CD4-positive, alpha-beta T cell treated with Interleukin-17A for 1 hour (primary cell): Measurements from ENCODE around the gene ETFRF1.
A peak's percentile ranks its signal among the peaks of the same experiment; 100 is the strongest.

Source experiments
- DNase-seq: peaks from one replicate; pipeline ENCODE4 v3.0.0-alpha.2; 2020

Gene ETFRF1, protein sequence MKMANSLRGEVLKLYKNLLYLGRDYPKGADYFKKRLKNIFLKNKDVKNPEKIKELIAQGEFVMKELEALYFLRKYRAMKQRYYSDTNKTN

DNA sequence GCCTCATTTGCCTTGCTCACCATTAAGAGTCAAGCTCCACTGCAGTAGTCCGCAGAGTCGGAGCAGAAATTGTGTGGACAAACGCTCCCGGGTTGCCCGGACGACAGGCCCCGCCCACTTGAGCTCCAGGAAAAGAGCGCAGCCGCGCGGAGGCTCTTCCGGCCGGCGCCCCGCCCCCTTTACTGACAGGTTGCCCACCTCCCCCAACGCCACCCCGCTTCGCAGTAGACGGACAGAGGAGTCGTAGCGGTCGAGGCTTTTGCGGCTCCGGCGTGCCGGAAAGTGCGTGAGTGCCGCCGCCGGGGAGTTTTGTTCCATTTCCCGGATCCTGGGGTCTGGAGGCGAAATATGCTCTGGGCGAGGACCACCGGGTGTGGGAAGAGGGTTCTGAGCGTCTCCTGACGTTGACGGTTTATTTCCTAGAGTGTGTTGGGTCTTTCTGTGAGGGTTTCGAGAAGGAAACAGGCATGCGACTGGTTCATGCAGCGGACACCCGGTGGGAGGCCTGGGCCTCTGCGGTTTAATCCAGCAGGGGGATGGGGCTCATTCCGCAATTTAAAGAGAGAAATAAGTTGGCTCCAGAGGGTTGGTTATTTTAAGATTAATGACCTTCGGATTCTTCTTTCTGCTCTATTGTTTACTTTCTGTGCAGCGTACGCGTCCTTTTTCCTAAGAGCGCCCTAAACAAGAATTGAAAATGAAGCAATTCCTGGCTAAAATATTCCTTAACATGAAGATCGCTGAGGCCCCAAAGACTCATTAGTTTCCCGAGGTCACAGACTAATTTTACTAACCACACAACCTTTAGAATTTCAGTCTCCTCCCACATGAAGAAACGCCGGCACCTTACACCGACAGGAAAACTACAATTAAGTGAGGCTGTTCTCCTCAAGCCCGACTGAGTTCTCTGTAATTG lies at the start of gene ETFRF1, which contains the start of gene DNAI7:
TSS of gene ETFRF1 (plus strand) at position 182 of the 916 bp plus-strand sequence. CDS start 8,720 bp downstream, outside the sequence.
TSS of gene DNAI7 (minus strand) at position 105 of the 916 bp plus-strand sequence. CDS start at position 23, 82 bp downstream.
- peak; percentile 97 for DNase-seq

DNA sequence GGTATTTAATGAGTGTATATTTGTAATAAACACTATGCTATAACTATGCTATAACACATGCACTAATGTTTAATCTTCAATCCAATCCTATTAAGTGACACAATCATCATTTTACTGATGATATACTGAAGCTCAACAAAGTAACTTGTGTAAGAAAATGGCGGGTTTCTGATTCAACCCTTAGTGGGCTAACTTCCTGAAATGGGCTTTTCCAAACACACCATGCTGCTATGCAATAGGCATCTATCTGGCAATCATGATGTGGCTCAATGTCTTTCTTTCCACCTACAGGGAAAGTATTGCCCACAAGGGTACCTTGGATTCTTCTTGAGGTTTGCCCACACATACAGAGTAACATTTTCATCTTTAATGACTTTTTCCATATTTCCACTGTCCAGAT lies 48.4 kb upstream of the ETFRF1 start:
- no peak for DNase-seq

DNA sequence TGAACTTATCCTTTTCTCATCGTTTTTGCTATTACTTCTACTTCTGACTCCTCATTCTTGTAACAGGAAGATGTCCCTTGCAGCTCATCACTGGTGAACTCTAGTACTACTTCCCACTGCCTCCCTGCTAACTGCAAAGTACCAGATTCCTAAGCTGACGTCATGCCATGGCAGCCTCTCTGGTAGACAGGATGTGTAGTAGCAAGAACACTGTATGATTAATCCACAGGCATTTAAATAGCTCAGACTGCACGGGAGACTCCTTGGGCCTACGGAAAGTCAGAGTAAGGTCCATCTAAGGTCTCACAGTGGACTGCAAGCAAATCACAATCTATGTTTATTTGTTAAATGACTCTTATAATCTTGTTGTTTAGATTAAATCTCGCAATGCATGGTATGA lies 43.6 kb upstream of the ETFRF1 start:
- no peak for DNase-seq

GRCh38 chr12:25152055-25152454 lies 43.0 kb upstream of the ETFRF1 start:
- DNase-seq, result no peak

DNA sequence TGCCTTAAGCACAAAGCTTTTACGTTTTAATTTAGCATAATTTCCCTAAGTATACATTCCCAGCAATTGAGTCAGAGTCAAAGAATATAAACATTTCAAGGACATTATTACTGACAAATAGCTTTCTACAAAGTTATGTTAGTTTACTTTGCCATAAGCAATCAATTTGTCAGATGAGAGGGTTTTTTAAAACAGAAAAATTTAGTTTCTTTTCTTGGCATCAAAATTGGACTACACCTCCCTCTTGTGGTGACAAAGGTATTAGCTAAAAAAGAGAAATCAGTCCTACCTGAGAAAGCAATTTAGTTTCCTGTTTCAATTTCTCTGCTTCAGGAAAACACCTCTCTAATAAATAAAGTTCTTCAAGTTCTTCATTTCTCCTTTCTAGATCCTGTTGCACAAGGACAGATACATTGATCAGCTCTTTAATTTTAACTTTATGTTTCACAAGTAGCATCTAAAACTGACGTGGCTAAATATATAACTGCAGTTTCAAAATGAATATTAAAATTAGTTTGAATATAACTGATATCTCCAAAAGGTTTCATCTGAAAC lies 39.9 kb upstream of the ETFRF1 start:
- peak; percentile 69 for DNase-seq

- no peak for DNase-seq
Measured at GRCh38 chr12:25156061-25156460, 39.0 kb upstream of the ETFRF1 start.

DNA sequence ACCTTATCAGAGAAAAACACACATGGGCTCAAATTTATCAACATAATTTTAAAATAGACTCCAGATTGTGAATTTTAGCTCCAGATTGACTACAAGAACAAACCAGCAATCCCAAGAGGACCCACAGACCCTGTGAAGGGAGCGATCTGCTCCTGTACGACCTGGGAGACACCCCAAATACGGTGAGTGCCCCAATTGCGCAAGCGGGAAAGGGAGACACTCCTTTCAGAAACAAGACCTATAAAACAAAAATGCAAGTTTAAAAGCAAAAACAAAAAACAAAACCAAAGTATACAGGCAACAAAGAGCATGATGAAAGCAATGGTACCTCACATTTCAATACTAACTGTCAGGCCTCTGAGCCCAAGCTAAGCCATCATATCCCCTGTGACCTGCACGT lies 32.2 kb upstream of the ETFRF1 start:
- no peak for DNase-seq

DNA sequence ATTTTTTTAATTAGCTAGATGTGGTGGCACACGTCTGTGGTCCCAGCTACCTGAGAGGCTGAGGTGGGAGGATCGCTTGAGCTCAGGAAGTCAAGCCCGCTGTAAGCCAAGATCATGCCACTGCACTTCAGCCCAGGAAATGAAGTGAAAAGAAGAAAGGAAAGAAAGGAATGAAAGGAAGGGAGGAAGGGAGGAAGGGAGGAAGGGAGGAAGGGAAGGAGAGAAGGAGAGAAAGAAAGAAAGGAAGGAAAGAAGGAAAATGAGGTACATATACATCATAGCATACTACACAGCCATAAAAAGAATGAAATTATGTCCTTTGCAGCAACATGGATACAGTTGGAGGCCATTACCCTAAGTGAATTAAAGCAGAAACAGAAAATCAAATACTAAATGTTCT lies 12.3 kb upstream of the ETFRF1 start:
- DNase-seq, result no peak

DNA sequence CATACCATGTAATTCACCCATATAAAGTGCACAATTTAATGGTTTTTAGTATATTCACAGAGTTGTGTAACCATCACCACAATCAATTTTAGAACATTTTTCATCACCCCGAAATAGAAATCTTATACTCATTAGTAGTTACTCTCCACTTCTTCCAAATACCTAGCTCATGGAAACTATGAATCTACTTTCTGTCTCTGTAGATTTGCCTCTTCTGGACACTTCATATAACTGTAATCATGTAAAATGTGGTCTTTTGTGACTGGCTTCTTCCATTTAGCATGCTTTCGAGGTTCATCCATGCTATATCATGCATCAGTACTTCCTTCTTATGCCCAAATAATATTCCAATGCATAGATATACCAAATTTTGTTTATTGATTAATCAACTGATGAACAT lies 10.9 kb upstream of the ETFRF1 start:
- no peak for DNase-seq

DNA sequence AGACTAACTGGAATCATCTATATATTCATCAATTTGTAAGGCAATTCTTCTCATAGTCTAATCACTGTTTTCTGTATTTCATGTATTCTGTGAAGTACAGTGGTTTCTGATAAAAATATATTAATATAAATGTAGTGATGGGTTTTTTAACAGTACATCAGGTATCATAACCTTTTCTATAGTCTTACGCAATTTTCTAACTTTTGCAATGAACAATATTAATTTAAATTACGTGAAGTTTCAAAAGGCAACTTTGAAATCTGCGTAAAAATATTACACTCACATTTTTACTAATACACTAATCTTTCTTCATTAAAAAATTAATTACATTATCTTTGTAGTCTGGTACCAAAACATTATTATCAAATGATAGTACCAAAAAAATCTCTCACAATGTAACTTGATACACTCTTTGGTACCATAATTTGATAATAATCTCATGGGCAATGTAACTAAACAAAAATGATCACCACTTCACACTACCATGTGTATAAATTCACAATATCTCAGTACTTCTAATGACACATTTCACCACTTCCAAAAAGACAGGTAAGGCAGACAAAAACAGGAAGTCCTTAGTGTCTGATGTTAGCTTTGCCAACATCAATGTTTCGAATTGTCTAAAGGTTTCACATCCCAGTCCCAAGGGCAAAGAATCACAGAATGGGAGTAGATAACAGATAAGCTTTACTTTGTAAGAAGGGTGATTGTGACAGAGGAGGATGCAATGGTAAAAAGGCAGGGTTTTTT lies 8.8 kb upstream of the ETFRF1 start:
- peak; percentile 62 for DNase-seq

DNA sequence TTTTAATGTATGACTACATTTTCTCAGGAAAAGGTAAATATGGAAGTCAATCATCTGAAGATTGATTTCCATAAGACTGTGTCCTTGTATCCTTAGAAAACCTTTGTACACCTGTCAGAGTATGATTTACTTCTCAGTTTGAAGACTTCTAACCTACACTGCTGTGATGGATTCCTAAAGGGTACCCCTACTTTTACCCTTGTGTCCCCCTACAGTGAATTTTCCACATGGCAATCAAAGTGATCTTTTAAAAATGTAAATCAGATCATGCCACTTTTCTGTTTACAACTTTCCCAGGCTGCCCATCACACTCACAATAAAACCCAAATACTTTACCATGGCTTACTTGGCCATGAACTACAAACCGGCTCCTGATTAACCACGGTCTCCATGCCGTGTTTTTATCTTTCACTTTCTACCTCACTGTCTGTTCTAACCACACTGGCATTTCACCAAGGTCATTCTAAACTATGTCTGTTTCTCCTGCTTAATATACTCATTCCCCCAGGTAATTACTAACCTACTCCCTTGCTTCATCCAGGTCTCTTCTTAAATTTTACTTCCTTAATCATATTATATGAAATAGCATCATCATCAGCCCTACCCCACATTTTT lies 8.1 kb upstream of the ETFRF1 start:
- peak; percentile 54 for DNase-seq

- DNase-seq, result no peak
Measured at GRCh38 chr12:25187781-25188180, 7.3 kb upstream of the ETFRF1 start.

DNA sequence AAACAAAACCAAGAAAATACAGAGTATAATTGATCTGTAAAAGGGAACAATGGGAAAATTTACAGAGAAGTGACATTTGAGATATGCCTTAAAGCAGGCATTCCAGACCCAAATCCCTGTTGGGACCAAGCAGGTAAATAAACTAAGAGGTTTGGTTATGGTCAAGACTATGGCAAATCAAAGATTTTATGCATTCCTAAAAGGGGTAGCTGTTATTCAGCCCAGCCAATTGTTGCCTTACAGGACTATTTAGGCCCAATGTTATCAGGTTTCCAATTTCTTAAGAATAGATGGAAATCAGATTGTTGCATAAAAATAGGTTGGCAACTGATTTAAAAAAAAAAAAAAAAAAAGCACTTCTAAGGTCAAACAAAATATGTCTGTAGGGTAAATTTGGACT lies 5.4 kb upstream of the ETFRF1 start:
- no peak for DNase-seq

DNA sequence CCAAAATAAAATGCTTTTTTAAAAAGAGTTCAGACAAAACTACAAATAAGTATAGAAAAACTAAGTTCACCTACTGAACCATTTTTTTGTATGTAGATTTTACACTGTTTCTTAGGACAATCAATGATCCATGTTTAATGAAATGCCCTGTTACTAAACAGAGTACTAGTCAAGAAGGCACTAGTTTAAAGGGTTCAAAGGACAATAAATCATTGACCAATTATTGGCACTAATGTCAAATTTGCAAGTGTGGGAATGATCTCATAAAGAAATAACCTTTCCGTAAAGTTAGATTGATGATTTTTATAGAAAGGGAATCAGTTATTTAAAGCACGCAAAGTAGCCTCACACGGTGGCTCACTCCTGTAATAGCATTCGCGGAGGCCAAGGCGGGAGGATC lies 4.2 kb upstream of the ETFRF1 start:
- DNase-seq, result no peak

GRCh38 chr12:25194214-25194613 lies 823 bp upstream of the ETFRF1 start:
- no peak for DNase-seq

DNA sequence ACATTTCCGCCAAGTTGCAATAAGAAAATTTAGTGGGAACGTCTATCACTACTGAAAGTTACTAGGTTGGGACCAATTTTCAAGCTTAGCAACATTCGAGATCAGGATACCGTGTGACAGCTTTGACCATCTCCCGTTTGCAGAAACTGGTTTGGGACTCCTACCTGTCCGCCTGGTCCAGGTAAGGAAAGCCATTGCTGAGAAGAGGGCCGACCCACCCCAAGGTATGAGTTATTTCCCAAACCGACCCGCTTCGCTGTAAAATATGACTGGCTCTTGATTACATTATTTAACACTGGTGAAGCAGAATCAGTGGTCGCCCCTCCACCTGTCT lies 348 bp upstream of the ETFRF1 start:
- no peak for DNase-seq

DNA sequence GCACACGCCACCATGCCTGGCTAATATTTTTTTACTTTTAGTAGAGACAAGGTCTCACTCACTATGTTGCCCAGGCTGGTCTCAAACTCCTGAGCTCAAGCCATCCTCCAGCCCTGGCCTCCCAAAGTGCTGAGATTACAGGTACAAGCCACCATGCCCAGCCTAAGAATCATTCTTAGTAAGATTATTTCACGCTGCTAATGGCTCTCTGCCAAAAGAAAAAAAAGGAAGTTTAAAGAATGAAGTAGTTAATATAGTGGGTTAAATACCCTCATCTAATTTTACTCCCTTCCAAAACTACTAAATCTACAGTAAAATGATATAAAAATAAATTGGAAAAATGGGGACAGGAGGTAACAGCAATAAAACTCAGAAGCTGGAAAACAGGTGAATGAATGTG lies 2.6 kb downstream of the ETFRF1 start:
- DNase-seq, result no peak

DNA sequence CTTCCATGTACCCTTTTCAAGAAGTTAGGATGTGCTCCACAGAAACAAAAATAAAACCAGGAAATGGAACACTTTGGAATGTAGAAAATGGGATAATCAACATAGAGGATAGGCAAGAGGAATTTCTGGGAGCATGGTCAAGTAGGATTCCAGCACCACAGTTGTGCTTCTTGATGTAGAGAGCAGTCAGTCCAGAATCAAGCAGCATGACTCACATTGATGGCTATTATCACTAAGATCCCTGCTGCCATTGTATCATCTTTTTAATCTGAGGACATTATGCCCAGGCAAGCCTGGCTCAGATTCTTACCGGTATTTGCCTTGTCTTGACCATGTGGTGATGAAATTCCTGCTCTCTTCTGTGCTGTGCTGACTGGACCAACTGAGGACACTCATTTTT lies 5.7 kb downstream of the ETFRF1 start:
- no peak for DNase-seq

GRCh38 chr12:25202137-25202536 lies 7.1 kb downstream of the ETFRF1 start:
- no peak for DNase-seq

DNA sequence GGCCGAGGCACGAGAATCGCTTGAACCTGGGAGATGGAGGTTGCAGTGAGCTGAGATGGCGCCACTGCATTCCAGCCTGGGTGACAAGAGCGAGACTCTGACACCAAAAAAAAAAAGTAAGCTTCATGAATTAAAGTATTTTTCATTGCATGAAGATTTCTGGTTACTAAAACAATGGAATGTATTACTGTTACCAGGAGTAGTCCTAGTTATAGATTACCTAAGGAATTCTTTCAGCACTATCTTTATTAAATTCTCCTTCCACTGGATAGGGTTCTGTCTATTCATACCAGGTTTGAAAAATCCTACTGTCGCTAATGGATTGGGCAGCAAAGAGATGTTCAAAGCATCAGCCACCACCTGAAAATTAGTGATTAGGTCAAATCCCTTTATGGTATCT lies 12.4 kb downstream of the ETFRF1 start:
- no peak for DNase-seq

- no peak for DNase-seq
Measured at GRCh38 chr12:25207846-25208245, 12.8 kb downstream of the ETFRF1 start.

DNA sequence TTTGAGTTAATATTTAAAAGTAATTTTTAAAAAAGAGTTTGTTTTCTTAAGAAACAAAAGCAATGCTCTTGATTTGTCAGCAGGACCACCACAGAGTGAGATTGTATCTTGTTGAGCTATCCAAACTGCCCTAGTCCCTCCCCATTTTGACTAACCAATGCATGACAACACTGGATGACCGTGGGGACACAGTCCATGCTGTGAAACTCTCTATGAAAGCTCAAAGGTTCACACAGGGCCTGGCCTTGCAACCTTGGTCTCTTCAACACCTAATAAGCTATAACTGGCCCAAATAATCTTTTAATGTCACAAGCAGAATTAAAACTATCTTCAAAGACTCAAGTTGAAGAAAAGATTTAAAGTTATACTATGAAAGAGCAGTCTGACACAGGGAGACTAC lies 13.5 kb downstream of the ETFRF1 start:
- DNase-seq, result no peak

- no peak for DNase-seq
Measured at GRCh38 chr12:25213338-25213737, 18.3 kb downstream of the ETFRF1 start.
